GM21825 (cell line): ENCODE results near the gene MACROD1.

ENCODE experiments used
- ATAC-seq: cut with Tn5 transposase; IDR thresholded peaks from one replicate; pipeline ENCODE4 v1.9.1; 2021; ENCODE audit warnings: mild to moderate bottlenecking, moderate library complexity; ENCODE audit not compliant: unreplicated experiment

MACROD1 gene

GRCh38 chr11:64003807-64004589, 161.9 kb downstream of the MACROD1 start:
- ATAC-seq: no peak

GRCh38 chr11:64001484-64002420, 164.2 kb downstream of the MACROD1 start:
- no peak for ATAC-seq

- no peak for ATAC-seq
Observed at GRCh38 chr11:64000740-64001483, 165.0 kb downstream of the MACROD1 start.

GRCh38 chr11:64000026-64000739, 165.7 kb downstream of the MACROD1 start:
- ATAC-seq: no peak

GRCh38 chr11:63999349-64000025, 166.4 kb downstream of the MACROD1 start:
- ATAC-seq: no peak

- ATAC-seq: no peak
Observed at GRCh38 chr11:63998558-63999348, 167.2 kb downstream of the MACROD1 start.

- ATAC-seq: no peak
Observed at GRCh38 chr11:63997801-63998337, 168.0 kb downstream of the MACROD1 start.

GRCh38 chr11:63997104-63997700, 168.7 kb downstream of the MACROD1 start:
- ATAC-seq: no peak

GRCh38 chr11:63996512-63996911, 169.4 kb downstream of the MACROD1 start:
- ATAC-seq: no peak

GRCh38 chr11:63993993-63994392, 171.9 kb downstream of the MACROD1 start:
- no peak for ATAC-seq

- ATAC-seq: no peak
Observed at GRCh38 chr11:63993100-63993499, 172.8 kb downstream of the MACROD1 start.

GRCh38 chr11:63991558-63991957, 174.4 kb downstream of the MACROD1 start:
- no peak for ATAC-seq

GRCh38 chr11:63986932-63987513, 178.9 kb downstream of the MACROD1 start:
- ATAC-seq: no peak

- ATAC-seq: peak; percentile 83
Observed at GRCh38 chr11:63986156-63986931, 179.6 kb downstream of the MACROD1 start, which contains the start of gene OTUB1. Gene OTUB1 (plus strand): TSS chr11:63986438. CDS start chr11:63986457, 19 bp downstream.

GRCh38 chr11:63985812-63986155, 180.1 kb downstream of the MACROD1 start:
- ATAC-seq: no peak

- no peak for ATAC-seq
Observed at GRCh38 chr11:63979426-63979825, 186.5 kb downstream of the MACROD1 start.

- ATAC-seq: no peak
Observed at GRCh38 chr11:63978551-63979239, 187.2 kb downstream of the MACROD1 start.
